GM23338 (cell line): ENCODE results near the gene HTT-AS. TPM values are rescaled to one million over a fixed set of nuclear protein-coding genes. Genes with fewer than 3 reads are reported as not detected.

ENCODE experiments used
- ATAC-seq: fragments of 200-7000 bp; cut with Tn5 transposase; 3 replicates; pipeline ENCODE4 v1.9.1; 2020
- DNase-seq: peaks from one replicate; pipeline ENCODE4 v3.0.0-alpha.2; 2015; ENCODE audit warnings: low spot score
- H2AFZ ChIP-seq: fragments of 200-600 bp; sonication (generic); 2 replicates; pipeline ENCODE4 v1.8.0; 2016; ENCODE audit warnings: antibody characterized with exemption, mild to moderate bottlenecking, moderate library complexity
- H3F3A ChIP-seq: fragments of 200-600 bp; sonication (generic); replicated peaks from 2 replicates; pipeline ENCODE4 v1.8.0; 2017; ENCODE audit warnings: antibody characterized with exemption, mixed run types, low read depth
- H3K27ac ChIP-seq: fragments of 200-600 bp; sonication (generic); 2 replicates; pipeline ENCODE4 v1.6.1; 2016; ENCODE audit warnings: low read depth
- H3K27me3 ChIP-seq: fragments of 200-600 bp; sonication (generic); 2 replicates; pipeline ENCODE4 v1.8.0; 2016; ENCODE audit warnings: mild to moderate bottlenecking, mixed run types, moderate library complexity; ENCODE audit not compliant: insufficient read depth
- H3K36me3 ChIP-seq: fragments of 200-600 bp; sonication (generic); 2 replicates; pipeline ENCODE4 v1.8.0; 2016; ENCODE audit warnings: mild to moderate bottlenecking; ENCODE audit not compliant: insufficient read depth
- H3K4me1 ChIP-seq: fragments of 200-600 bp; sonication (generic); 2 replicates; pipeline ENCODE4 v1.8.0; 2016; ENCODE audit warnings: mild to moderate bottlenecking, moderate library complexity; ENCODE audit not compliant: insufficient read depth
- H3K4me2 ChIP-seq: fragments of 200-600 bp; sonication (generic); 2 replicates; pipeline ENCODE4 v1.7.1; 2017; ENCODE audit warnings: mixed run types
- H3K4me3 ChIP-seq: fragments of 200-600 bp; sonication (generic); 2 replicates; pipeline ENCODE4 v1.6.1; 2016; ENCODE audit warnings: mixed run types
- H3K79me2 ChIP-seq: fragments of 200-600 bp; sonication (generic); replicated peaks from 2 replicates; pipeline ENCODE4 v1.8.0; 2017; ENCODE audit warnings: mild to moderate bottlenecking; ENCODE audit not compliant: insufficient read depth
- H3K9me2 ChIP-seq: fragments of 200-600 bp; sonication (generic); 2 replicates; pipeline ENCODE4 v1.8.0; 2017; ENCODE audit not compliant: insufficient read depth
- H4K20me1 ChIP-seq: fragments of 200-600 bp; sonication (generic); replicated peaks from 2 replicates; pipeline ENCODE4 v1.8.0; 2017; ENCODE audit warnings: mild to moderate bottlenecking; ENCODE audit not compliant: insufficient read depth
- H3K27ac Mint-ChIP-seq: 2 replicates; pipeline ENCODE4 v1.8.0; 2020; ENCODE audit warnings: inconsistent platforms, mild to moderate bottlenecking, moderate library complexity, mixed read lengths
- H3K27me3 Mint-ChIP-seq: 3 replicates; pipeline ENCODE4 v1.8.0; 2022; ENCODE audit warnings: low read depth, mild to moderate bottlenecking, moderate library complexity, mixed read lengths, inconsistent platforms; ENCODE audit not compliant: insufficient read depth, poor library complexity
- H3K36me3 Mint-ChIP-seq: 3 replicates; pipeline ENCODE4 v1.8.0; 2021; ENCODE audit warnings: low read depth, mild to moderate bottlenecking, inconsistent platforms, moderate library complexity, mixed read lengths
- H3K4me1 Mint-ChIP-seq: 3 replicates; pipeline ENCODE4 v1.8.0; 2020; ENCODE audit warnings: mild to moderate bottlenecking, inconsistent platforms, mixed read lengths
- H3K4me3 Mint-ChIP-seq: 3 replicates; pipeline ENCODE4 v1.8.0; 2021; ENCODE audit warnings: moderate library complexity, mild to moderate bottlenecking, inconsistent platforms, mixed read lengths
- H3K9me3 Mint-ChIP-seq: 3 replicates; pipeline ENCODE4 v1.8.0; 2020; ENCODE audit warnings: moderate library complexity, mild to moderate bottlenecking, inconsistent platforms, mixed read lengths
- CREB1 ChIP-seq: fragments of 250-450 bp; sonication (Bioruptor Pico); IDR thresholded peaks from 2 replicates; pipeline ENCODE4 v1.5.0; 2020; ENCODE audit warnings: low read depth, mild to moderate bottlenecking, moderate library complexity
- EZH2 ChIP-seq: fragments of 200-600 bp; sonication (generic); IDR thresholded peaks from one replicate; pipeline ENCODE4 v1.8.0; 2017; ENCODE audit warnings: antibody characterized with exemption, mild to moderate bottlenecking, low read depth; ENCODE audit not compliant: unreplicated experiment
- POLR2AphosphoS5 ChIP-seq: IDR thresholded peaks from 2 replicates; pipeline ENCODE4 v1.6.1; 2016; ENCODE audit warnings: antibody characterized with exemption, low read depth
- REST ChIP-seq: IDR thresholded peaks from one replicate; pipeline ENCODE4 v1.6.1; 2018; ENCODE audit warnings: antibody characterized with exemption; ENCODE audit not compliant: unreplicated experiment
- STAT1 ChIP-seq: IDR thresholded peaks from one replicate; pipeline ENCODE4 v1.6.1; 2016; ENCODE audit warnings: antibody characterized with exemption; ENCODE audit not compliant: unreplicated experiment
- ZNF331 ChIP-seq: fragments of 250-450 bp; sonication (Bioruptor Pico); IDR thresholded peaks from 2 replicates; pipeline ENCODE4 v1.5.0; 2020; ENCODE audit warnings: low read depth, mild to moderate bottlenecking, moderate library complexity
- polyA plus RNA-seq: library from polyadenylated mRNA; unstranded; fragments of >200 nt; fragmentation: Nextera tagmentation; extraction: Ambion mirVana; gene quantifications from 2 replicates; pipeline ENCODE4 v1.2.1, GENCODE V29; 2016
- total RNA-seq: library from RNA; depleted of rRNA; stranded (reverse); fragments of >200 nt; shearing (Covaris generic); gene quantifications from 2 replicates; pipeline ENCODE4 v1.2.3, GENCODE V29; 2014
- TF ChIP-seq, protein P1 (sequence below), 2 experiments: fragments of 200-600 bp in 1 of 2; sonication (generic) in 1 of 2; conservative IDR thresholded peaks; 2 replicates each; pipeline versions ENCODE4 v1.5.1 to v1.6.1; 2016 to 2017; ENCODE audit warnings: antibody characterized with exemption in 2 of 2, low read depth in 2 of 2, mild to moderate bottlenecking in 2 of 2, moderate library complexity in 1 of 2
- TF ChIP-seq, protein P2 (sequence below): fragments of 250-450 bp; sonication (Bioruptor Pico); IDR thresholded peaks from 2 replicates; pipeline ENCODE4 v1.5.0; 2020; ENCODE audit warnings: mild to moderate bottlenecking, moderate library complexity

Gene HTT-AS
- total and polyA plus RNA-seq, 2 experiments from 2014 or later: not detected

GRCh38 chr4:3059943-3060342 lies 14.4 kb downstream of the HTT-AS start (continued):
- TF ChIP-seq, protein P1, sequence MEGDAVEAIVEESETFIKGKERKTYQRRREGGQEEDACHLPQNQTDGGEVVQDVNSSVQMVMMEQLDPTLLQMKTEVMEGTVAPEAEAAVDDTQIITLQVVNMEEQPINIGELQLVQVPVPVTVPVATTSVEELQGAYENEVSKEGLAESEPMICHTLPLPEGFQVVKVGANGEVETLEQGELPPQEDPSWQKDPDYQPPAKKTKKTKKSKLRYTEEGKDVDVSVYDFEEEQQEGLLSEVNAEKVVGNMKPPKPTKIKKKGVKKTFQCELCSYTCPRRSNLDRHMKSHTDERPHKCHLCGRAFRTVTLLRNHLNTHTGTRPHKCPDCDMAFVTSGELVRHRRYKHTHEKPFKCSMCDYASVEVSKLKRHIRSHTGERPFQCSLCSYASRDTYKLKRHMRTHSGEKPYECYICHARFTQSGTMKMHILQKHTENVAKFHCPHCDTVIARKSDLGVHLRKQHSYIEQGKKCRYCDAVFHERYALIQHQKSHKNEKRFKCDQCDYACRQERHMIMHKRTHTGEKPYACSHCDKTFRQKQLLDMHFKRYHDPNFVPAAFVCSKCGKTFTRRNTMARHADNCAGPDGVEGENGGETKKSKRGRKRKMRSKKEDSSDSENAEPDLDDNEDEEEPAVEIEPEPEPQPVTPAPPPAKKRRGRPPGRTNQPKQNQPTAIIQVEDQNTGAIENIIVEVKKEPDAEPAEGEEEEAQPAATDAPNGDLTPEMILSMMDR (conservative IDR thresholded peaks at IDR 0.05; ENCODE audit: low read depth in 2 of 2): no peak
- TF ChIP-seq EZH2: no peak
- no peak for TF ChIP-seq REST
- no peak for TF ChIP-seq CREB1 (CRISPR knock-in tag)

DNA sequence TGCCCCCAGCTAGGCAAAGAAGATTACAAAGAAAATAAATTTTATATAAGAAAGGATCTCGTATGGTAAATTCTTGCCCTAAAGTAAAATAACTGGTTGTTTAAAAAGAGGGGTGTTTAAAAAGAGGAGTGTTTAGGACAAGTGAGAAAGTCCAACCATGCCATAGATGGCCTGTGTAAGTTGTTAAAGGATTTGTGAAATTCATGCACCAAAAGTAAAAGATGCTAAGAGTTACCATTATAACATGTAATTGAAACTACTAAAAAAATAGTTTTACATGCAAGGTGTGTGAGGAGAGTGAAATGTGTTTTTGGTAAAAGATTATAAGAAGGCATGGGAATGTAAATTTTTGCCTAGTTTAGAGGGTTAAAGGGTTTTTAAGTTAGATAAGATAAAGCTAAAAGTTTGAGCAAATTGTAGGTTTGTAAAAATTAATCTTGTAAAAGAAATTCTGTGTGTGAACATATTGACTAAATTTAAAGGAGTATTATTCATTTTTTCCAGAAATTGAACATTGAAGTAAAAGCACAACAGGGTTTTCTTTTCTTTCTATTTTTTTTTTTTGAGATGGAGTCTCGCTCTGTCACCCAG lies 20.1 kb downstream of the HTT-AS start:
- Mint-ChIP-seq H3K27ac (no peak overlapping the region), H3K36me3 (peaks cover 17% of the 10 kb centered on the region), H3K4me1 (peaks cover 6% of the 10 kb centered on the region; the same call in 2 of the 3 replicates), H3K4me3 (no peak overlapping the region), H3K27me3 (peaks cover 6% of the 10 kb centered on the region), H3K9me3 (peaks cover 57% of the 10 kb centered on the region)
- Histone ChIP-seq H3K9me2 (no peaks in the 10 kb centered on the region; the same call in 1 of the 2 replicates), H3K27me3 (no peaks in the 10 kb centered on the region), H3K4me1 (no peaks in the 10 kb centered on the region), H3K4me2 (no peak overlapping the region), H3K27ac (no peak overlapping the region), H2AFZ (no peak overlapping the region), H3F3A (no peaks in the 10 kb centered on the region), H4K20me1 (no peaks in the 10 kb centered on the region), H3K79me2 (no peaks in the 10 kb centered on the region), H3K36me3 (peaks cover 5% of the 10 kb centered on the region), H3K4me3 (no peak overlapping the region)
- no peak for ATAC-seq
- DNase-seq: no peak
- TF ChIP-seq REST (no peak), EZH2 (no peak), CREB1 (CRISPR knock-in tag) (no peak), ZNF331 (no peak), STAT1 (no peak), POLR2AphosphoS5 (no peak)
- TF ChIP-seq, protein P2, sequence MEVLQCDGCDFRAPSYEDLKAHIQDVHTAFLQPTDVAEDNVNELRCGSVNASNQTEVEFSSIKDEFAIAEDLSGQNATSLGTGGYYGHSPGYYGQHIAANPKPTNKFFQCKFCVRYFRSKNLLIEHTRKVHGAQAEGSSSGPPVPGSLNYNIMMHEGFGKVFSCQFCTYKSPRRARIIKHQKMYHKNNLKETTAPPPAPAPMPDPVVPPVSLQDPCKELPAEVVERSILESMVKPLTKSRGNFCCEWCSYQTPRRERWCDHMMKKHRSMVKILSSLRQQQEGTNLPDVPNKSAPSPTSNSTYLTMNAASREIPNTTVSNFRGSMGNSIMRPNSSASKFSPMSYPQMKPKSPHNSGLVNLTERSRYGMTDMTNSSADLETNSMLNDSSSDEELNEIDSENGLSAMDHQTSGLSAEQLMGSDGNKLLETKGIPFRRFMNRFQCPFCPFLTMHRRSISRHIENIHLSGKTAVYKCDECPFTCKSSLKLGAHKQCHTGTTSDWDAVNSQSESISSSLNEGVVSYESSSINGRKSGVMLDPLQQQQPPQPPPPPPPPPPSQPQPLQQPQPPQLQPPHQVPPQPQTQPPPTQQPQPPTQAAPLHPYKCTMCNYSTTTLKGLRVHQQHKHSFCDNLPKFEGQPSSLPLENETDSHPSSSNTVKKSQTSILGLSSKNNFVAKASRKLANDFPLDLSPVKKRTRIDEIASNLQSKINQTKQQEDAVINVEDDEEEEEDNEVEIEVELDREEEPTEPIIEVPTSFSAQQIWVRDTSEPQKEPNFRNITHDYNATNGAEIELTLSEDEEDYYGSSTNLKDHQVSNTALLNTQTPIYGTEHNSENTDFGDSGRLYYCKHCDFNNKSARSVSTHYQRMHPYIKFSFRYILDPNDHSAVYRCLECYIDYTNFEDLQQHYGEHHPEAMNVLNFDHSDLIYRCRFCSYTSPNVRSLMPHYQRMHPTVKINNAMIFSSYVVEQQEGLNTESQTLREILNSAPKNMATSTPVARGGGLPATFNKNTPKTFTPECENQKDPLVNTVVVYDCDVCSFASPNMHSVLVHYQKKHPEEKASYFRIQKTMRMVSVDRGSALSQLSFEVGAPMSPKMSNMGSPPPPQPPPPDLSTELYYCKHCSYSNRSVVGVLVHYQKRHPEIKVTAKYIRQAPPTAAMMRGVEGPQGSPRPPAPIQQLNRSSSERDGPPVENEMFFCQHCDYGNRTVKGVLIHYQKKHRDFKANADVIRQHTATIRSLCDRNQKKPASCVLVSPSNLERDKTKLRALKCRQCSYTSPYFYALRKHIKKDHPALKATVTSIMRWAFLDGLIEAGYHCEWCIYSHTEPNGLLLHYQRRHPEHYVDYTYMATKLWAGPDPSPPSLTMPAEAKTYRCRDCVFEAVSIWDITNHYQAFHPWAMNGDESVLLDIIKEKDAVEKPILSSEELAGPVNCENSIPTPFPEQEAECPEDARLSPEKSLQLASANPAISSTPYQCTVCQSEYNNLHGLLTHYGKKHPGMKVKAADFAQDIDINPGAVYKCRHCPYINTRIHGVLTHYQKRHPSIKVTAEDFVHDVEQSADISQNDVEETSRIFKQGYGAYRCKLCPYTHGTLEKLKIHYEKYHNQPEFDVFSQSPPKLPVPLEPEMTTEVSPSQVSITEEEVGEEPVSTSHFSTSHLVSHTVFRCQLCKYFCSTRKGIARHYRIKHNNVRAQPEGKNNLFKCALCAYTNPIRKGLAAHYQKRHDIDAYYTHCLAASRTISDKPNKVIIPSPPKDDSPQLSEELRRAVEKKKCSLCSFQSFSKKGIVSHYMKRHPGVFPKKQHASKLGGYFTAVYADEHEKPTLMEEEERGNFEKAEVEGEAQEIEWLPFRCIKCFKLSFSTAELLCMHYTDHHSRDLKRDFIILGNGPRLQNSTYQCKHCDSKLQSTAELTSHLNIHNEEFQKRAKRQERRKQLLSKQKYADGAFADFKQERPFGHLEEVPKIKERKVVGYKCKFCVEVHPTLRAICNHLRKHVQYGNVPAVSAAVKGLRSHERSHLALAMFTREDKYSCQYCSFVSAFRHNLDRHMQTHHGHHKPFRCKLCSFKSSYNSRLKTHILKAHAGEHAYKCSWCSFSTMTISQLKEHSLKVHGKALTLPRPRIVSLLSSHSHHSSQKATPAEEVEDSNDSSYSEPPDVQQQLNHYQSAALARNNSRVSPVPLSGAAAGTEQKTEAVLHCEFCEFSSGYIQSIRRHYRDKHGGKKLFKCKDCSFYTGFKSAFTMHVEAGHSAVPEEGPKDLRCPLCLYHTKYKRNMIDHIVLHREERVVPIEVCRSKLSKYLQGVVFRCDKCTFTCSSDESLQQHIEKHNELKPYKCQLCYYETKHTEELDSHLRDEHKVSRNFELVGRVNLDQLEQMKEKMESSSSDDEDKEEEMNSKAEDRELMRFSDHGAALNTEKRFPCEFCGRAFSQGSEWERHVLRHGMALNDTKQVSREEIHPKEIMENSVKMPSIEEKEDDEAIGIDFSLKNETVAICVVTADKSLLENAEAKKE (CRISPR knock-in tag): no peak
